HG02588 (cell line): Measurements from ENCODE around the gene RXFP4.

Experiments used
- ATAC-seq: cut with Tn5 transposase; IDR thresholded peaks from one replicate; pipeline ENCODE4 v1.9.1; 2021; ENCODE audit warnings: mild to moderate bottlenecking, moderate library complexity; ENCODE audit not compliant: unreplicated experiment

RXFP4 gene

DNA sequence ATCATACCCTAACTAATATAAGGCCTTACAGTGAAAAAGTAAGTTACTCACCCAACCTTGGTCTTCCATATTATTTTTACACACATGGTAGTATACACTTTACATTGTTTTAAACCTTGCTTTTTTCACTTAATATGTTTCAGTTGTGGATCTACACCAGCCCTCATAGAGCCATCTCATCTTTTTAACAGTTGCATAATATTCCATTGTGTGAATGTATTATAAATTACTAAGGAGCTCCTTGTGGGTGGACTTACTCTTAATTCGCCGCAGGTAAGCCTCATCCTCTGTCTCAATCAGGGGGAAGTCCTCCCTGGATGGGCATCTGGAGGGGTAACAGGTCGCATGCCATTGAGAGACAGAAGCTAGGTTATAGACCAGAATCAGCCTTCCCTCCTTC is 13.2 kb downstream of the RXFP4 start:
- ATAC-seq, result no peak

- no peak for ATAC-seq
These were observed 16.0 kb downstream of the RXFP4 start for GRCh38 chr1:155957411-155957915.

GRCh38 chr1:155960081-155960745 is 18.8 kb downstream of the RXFP4 start:
- no peak for ATAC-seq

DNA sequence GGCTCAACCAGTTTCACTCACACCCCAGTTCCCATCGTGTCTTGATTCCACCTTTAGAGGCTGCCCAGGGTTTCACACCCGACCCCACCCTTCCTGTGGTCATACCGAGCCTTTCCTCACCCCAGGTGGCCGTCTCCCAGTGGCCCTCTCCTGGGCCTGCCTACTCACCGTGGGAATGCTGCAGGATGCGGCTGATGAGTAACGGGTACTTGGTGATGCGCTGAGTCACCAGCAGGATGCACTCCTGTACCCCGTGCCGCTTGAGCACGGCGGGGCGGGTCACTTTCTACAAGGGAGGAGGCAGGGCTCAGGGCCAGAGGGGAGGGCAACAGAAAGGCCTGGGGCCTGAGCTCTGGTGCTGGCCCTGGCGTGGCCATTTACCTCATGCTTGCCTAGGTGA is 20.5 kb downstream of the RXFP4 start:
- ATAC-seq, result no peak

- ATAC-seq, result no peak
These were observed 21.3 kb downstream of the RXFP4 start for GRCh38 chr1:155962599-155963211.

- ATAC-seq, result no peak
These were observed 22.8 kb downstream of the RXFP4 start for GRCh38 chr1:155964193-155964592.

- no peak for ATAC-seq
These were observed 24.7 kb downstream of the RXFP4 start for GRCh38 chr1:155966135-155966534.

DNA sequence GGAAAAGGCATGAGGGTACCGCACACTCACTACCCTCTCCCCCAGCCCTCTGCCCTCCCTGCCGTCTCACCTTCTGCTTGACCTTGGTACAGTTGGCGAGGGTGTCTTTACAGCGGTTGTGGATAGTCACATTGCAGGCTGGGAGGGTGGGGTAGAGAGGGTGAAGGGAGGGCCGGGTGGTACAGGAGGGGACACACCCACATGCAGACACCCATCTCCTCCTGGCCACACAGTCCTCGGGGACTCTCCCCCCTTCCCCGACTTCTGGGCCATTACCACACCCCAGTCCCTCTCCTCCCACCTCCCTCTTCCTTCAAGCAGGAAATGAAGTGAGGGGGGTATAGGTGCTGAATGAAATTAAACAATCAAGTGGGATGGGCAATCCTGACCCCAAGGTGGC is 25.3 kb downstream of the RXFP4 start:
- ATAC-seq, result no peak

DNA sequence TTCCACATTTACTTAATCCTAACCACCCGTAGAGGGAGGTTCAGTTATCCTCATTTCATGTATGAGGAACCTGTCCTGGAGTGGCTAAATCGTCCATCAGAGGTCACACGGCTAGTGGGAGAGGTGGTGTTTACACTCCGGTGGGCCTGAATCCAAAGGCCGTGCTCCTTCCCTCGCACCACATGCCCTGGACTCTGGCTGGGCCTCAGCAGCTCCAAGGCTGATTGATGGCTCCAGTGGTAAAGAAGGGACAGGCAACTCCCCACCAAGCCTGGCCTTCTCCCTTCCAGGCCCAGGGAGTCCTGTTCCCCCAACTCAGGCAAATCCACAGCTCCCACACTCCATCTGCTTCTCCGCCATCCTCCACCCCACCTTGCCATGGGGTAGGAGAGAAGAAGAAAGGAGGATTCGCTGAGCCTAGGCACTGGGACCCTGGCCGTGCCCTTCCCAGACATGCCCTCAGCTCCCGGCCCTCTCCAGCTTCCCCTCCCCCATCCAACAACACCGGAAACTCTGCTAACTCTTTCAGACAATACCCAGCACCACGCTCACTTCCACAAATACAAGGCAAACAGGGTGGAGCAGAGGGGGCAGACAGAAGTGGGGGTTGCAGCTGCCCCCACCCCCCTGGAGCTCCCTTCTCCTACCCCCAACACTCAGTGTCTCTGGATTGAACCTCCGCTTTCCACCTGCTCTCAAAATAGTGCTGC is 26.1 kb downstream of the RXFP4 start:
- ATAC-seq, result no peak

DNA sequence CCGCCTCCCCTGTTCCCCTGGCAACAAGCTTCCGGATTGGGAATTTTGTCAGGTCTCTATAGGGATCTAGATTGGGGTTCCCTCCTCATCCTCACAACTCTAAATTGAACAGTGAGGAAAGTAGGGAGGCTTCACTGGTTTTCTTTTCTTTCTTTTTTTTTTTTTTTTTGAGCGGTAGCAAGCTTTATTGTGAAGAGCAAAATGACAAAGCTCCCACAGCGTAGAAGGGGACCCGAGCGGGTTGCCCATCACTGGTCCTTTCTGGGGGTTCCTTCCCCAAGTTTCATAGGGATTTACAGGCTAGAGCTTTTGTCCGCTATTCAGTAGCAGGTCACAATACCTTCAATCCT is 26.6 kb downstream of the RXFP4 start:
- ATAC-seq, result no peak

- no peak for ATAC-seq
These were observed 27.2 kb downstream of the RXFP4 start for GRCh38 chr1:155968670-155969069.

DNA sequence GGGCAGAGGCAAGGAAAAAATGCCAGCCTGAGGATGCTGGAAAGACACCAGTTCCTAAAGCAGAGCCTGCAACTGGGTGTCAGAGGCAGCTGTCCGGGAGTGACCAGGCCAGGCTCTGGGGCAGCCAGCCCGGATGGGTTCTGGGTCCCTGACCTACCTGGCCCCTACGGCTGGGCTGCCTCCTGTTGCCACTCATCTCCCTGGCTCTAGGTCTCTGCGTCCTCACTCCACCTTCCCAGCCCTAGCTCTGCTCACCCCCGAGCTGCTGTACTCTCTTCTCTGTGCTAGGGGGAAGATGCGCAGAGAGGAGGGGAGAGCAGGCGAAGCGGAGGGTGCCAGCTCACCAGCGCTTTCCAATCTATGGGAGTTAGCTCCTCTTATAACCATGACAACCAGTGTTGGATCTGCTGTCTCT is 27.9 kb downstream of the RXFP4 start:
- ATAC-seq, result no peak

DNA sequence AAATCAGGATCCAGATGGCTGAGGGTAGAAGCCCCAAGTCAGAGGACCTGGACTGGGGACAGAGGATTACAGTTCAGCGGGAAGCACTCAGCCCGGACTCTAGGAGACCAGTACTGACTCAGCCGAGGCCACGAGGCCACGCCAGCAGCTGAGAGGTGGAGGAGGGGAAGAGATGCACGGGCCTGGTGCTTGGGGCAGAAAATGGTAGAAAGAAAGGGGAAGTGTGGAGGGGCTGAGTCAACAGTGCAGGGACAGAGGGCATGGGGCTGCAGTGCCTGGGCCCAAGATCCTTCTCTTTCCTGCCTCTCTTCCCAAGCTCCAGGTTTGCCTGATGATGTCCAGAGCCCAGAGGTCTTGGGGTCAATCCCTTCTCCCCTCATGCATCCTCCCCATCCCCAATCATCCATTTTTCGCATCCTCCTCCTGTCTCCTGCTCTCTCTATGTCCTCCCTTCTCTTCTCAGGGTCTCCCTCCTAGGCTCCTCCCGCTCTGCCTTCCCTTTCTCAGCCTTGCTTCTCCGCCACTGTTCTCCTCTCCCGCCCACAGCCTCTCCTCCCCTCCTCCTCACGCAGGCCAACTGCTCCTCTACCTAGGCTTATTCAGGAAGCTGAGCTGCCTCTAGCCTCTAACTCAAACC is 29.2 kb downstream of the RXFP4 start:
- ATAC-seq, result no peak

- ATAC-seq, result no peak
These were observed 30.7 kb downstream of the RXFP4 start for GRCh38 chr1:155971910-155972809.

DNA sequence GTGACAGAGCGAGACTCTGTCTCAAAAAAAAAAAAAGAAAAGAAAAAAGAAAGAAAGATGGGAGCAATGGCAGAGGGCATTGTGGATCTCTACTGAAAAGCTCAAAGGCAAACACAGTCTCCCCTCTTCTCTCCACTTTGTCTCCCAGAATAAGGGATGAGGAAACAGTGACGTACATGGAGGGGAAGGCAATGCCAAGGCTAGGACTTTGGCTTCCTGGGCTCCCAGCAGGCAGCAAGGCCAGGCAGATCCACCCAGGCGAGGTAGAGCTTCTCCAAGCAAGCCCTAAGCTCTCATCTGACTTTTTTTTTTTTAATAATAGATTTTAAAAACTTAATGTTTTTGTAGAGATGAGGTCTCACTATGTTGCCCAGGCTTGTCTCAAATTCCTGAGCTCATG is 32.3 kb downstream of the RXFP4 start:
- no peak for ATAC-seq

GRCh38 chr1:155974208-155975115 is 33.0 kb downstream of the RXFP4 start:
- no peak for ATAC-seq

- no peak for ATAC-seq
These were observed 34.1 kb downstream of the RXFP4 start for GRCh38 chr1:155975375-155976061.

- ATAC-seq, result no peak
These were observed 34.8 kb downstream of the RXFP4 start for GRCh38 chr1:155976062-155976912.
